AG10803 (cell line): ENCODE data around the gene TBCA.
"Not testable (repeated sequence)": the region's sequence is repeated elsewhere in the genome, so short reads cannot be mapped to it uniquely, and the experiment has no call there.

Source experiments
- DNase-seq: peaks from one replicate; pipeline ENCODE4 v3.0.0; 2010; ENCODE audit warnings: low read depth
- H3K4me3 ChIP-seq: 2 replicates; pipeline ENCODE4 v1.5.1; 2011; ENCODE audit warnings: mild to moderate bottlenecking, low read length, control low read depth
- TF ChIP-seq, protein P1 (sequence below): conservative IDR thresholded peaks from 2 replicates; pipeline ENCODE4 v1.5.1; 2011; ENCODE audit warnings: mild to moderate bottlenecking, low read length, control low read depth, inconsistent platforms

Gene TBCA

DNA sequence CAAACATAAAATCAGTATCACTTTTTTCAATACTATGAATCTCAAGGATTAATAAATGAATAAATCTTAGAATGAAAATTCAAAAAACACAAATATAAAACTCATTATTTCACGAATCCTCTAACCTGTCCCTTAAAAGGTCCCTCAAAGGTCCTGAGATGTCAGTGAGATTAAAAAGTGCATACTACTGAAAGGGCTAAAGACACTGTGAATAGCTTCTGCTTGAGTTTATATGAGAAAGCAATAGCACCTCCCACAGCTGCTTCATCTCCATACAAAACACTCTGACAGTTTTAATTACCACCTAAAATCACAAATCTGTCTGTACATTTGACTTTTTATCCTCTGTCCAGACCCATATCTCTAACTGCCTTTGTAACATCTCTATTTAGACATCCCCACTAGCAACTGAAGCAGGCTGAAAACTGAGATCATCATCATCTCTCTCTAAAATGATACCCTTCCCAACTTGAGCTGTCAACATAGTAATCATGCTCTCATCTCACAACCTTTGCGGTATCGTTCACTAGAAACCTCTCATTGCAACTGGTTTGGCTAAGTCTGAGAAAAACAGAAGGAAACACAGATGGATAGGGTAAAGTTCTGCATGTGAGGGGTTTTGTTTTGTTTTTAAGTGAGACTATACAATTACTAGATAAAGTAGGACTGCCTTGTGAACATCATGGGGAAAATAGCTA lies 56.3 kb downstream of the TBCA start:
- no peak overlapping the region for H3K4me3 ChIP-seq
- TF ChIP-seq, protein P1, sequence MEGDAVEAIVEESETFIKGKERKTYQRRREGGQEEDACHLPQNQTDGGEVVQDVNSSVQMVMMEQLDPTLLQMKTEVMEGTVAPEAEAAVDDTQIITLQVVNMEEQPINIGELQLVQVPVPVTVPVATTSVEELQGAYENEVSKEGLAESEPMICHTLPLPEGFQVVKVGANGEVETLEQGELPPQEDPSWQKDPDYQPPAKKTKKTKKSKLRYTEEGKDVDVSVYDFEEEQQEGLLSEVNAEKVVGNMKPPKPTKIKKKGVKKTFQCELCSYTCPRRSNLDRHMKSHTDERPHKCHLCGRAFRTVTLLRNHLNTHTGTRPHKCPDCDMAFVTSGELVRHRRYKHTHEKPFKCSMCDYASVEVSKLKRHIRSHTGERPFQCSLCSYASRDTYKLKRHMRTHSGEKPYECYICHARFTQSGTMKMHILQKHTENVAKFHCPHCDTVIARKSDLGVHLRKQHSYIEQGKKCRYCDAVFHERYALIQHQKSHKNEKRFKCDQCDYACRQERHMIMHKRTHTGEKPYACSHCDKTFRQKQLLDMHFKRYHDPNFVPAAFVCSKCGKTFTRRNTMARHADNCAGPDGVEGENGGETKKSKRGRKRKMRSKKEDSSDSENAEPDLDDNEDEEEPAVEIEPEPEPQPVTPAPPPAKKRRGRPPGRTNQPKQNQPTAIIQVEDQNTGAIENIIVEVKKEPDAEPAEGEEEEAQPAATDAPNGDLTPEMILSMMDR = no peak
- DNase-seq = no peak

DNA sequence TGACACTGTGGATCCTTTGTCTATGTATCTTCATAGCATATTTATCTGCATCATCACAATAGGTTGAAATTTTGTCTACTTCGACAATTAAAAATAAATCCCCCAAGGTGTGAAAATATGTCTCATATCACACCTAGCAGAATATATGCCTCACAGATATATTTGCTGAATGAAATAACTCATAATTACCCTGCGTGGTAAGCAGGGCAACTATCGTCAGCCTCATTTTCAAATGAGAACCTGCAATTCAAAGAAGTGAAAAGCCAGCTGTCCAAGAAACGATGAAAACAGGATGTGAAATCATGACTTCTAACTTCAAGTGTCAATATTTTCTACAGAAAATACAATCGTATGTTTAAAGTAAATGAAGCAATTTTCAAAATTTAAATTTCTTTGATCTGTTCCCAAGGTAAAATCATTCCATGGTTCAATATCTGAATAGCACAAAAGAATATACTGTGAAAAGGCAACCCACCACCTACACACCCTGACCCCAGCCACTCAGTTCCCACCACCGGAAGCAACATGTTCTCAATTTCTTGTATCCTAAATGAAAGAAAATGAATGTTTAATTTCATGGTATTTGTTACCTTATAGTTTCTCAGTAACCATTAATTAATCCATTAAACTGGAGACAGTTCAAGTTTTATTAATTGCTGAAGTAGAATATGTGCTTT lies 57.1 kb downstream of the TBCA start:
- DNase-seq = no peak
- TF ChIP-seq, protein P1 = no peak
- no peak overlapping the region for H3K4me3 ChIP-seq

DNA sequence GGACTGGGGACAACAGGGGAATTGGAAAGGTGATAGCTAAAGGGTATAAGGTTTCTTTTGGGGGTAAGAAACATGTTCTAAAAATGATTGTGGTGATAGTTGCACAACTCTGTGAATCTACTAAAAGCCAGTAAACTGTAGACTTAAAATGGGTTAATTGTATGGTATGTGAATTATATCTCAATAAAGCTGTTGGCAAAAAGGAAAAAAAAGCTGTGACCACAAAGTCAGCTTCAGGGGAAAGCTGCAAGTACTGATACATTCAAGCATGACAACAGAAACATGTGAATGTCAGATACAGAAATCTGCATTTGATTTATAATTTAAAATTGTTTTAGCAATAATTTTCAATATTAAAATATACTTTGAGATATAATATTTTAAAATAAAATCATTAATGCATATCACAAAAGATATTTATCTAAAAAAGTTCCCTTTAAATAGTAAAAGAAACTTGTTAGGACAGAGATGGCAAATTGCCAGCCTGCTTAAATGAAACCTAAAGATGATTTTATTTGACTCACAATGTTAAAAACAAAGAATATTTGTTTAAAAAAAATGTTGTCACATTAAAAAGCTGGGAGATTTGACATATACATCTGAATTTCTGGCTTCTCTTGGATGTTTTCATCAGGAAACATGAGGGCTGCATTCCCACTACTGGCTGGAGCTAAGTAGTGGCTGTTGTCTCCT lies 66.0 kb downstream of the TBCA start:
- no peak overlapping the region for H3K4me3 ChIP-seq
- TF ChIP-seq, protein P1 = no peak
- DNase-seq = peak; percentile 8

DNA sequence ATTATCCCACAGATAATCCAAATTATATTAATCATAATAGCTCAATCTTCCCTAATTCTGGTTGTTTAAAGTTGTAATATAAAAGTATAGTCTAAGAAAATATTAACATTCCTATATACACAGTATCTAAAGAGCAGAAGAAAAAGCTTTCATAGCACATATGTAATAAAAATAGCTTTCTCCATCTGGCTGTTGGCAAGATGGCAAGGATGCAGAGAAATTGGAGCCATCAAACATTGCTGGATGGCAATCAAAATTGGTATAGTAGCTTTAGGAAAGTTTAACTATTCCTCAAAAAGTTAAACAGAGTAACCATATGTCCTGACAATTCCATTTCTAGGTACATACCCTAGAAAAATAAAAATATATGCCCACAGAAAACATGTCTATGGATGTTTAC lies 66.8 kb downstream of the TBCA start:
- no peak for DNase-seq

DNA sequence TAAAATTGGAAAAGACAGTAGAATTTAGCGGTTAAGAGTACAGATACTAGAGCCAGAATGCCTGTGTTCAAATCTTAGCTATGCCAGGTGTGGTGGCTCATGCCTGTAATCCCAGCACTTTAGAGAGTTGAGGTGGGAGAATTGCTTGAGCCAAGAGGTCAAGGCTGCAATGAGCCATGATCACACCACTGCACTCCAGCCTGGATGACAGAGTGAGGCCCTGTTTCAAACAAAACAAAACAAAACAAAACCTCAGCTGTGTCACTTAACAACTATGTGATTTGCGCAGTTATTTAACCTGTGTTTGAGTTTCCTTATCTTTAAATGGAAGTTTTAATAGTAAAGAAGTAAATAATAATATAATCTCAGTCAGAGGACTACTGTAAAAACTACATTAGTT lies 68.3 kb downstream of the TBCA start:
- H3K4me3 ChIP-seq = no peak overlapping the region
- no peak for DNase-seq
- TF ChIP-seq, protein P1 = no peak

More for the DNA sequence above, 66.8 kb downstream of the TBCA start:
- TF ChIP-seq, protein P1 = no peak
- H3K4me3 ChIP-seq = no peak overlapping the region

DNA sequence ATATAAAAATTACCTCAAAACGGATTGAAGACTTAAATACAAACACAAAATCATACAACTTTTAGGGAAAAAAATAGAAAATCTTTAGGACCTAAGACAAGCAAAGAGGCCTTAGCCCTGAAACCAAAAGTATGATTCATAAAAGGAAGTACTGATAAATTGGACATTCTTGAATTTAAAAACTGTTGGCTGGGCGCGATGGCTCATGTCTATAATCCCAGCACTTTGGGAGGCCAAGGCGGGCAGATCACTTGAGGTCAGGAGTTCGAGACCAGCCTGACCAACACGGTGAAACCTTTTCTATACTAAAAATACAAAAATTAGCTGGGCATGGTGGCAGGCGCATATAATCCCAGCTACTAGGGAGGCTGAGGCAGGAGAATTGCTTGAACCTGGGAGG lies 76.6 kb downstream of the TBCA start:
- not testable (repeated sequence) for DNase-seq, H3K4me3 ChIP-seq

DNA sequence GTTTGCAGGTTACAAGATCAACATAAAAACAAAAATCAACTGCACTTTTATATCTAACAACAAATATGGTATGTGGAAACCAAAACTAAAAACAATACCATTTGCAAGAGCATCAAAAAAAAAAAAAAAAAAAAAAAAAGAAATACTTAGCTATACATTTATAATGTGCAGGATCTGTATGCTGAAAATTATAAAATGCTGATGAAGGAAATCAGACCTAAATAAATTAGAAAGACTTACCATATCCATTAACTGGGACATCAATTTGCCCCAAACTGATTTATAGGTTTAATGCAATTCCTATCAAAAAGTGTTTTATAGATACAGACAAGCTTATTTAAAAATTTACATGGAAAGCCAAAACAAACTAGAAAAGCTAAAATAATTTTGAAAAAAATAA lies 77.2 kb downstream of the TBCA start:
- TF ChIP-seq, protein P1 = no peak
- no peak for DNase-seq
- no peak overlapping the region for H3K4me3 ChIP-seq
